SK-N-MC (cell line): Measurements from ENCODE around the gene NPPC.

Experiments
- EZH2 ChIP-seq: fragments of 200-600 bp; sonication (generic); IDR thresholded peaks from one replicate; pipeline ENCODE4 v1.6.1; 2017; ENCODE audit warnings: antibody characterized with exemption
- FOXP2 ChIP-seq: optimal IDR thresholded peaks from 2 replicates; pipeline ENCODE3; 2011; ENCODE audit warnings: mild to moderate bottlenecking, moderate library complexity; ENCODE audit not compliant: insufficient read depth; ENCODE audit errors: extremely low read length, control extremely low read depth
- POLR2AphosphoS5 ChIP-seq: IDR thresholded peaks from 2 replicates; pipeline ENCODE4 v1.6.1; 2012; ENCODE audit warnings: mild to moderate bottlenecking, low read depth, low read length, borderline replicate concordance

- TF ChIP-seq EZH2 (no peak), POLR2AphosphoS5 (no peak), FOXP2 (no peak)
These were observed 25.7 kb downstream of the NPPC start for GRCh38 chr2:231900486-231900942.
